ENCODE data around the gene SH3BP5L. TPM values are rescaled to one million over a fixed set of nuclear protein-coding genes. Genes with fewer than 3 reads are reported as not detected.

Gene SH3BP5L
- total and polyA plus RNA-seq, 2 of the 13 experiments (the other 11 are each of a cell fraction or from before 2014, with no cell fraction given), result 10.3 to 14.9 TPM

GRCh38 chr1:248858096-248858890 is 32.6 kb upstream of the SH3BP5L start (continued):
- TF ChIP-seq ZNF737 (CRISPR knock-in tag; IDR thresholded peaks at IDR 0.05; ENCODE audit: borderline replicate concordance) (no peak), PRPF4 (IDR thresholded peaks at IDR 0.05; ENCODE audit: low read depth, low read length, poor library complexity, severe bottlenecking) (no peak), RFX3 (CRISPR knock-in tag; IDR thresholded peaks at IDR 0.05) (no peak), GRHL1 (CRISPR knock-in tag; conservative IDR thresholded peaks at IDR 0.05) (no peak), ZNF142 (CRISPR knock-in tag; IDR thresholded peaks at IDR 0.05) (0 out of 2 replicates have a peak, but pooled peaks have one; percentile 44), ZNF335 (CRISPR knock-in tag; IDR thresholded peaks at IDR 0.05) (no peak; the same call in 1 of the 2 replicates), HDAC2 (CRISPR knock-in tag; IDR thresholded peaks at IDR 0.05) (no peak), NBN (conservative IDR thresholded peaks at IDR 0.05) (no peak), KDM1A (CRISPR knock-in tag; IDR thresholded peaks at IDR 0.05) (no peak), ZBTB21 (CRISPR knock-in tag; IDR thresholded peaks at IDR 0.05) (no peak), ZNF597 (CRISPR knock-in tag; IDR thresholded peaks at IDR 0.05) (no peak), CBFB (CRISPR knock-in tag; IDR thresholded peaks at IDR 0.05) (peak; percentile 61; the same call in 1 of the 2 replicates), HNRNPLL (IDR thresholded peaks at IDR 0.05; ENCODE audit: low read depth, low read length, poor library complexity, severe bottlenecking) (peak; percentile 34), ZNF362 (CRISPR knock-in tag; IDR thresholded peaks at IDR 0.05; ENCODE audit: borderline replicate concordance) (0 out of 2 replicates have a peak, but pooled peaks have one; percentile 19), TARDBP (CRISPR knock-in tag; IDR thresholded peaks at IDR 0.05) (no peak; the same call in 1 of the 2 replicates), ZNF282 (IDR thresholded peaks at IDR 0.05; ENCODE audit: partially characterized antibody) (no peak), RORA (CRISPR knock-in tag; IDR thresholded peaks at IDR 0.05) (no peak), MYC (CRISPR knock-in tag; IDR thresholded peaks at IDR 0.05; ENCODE audit: borderline replicate concordance) (peak; percentile 79), SMARCC2 (IDR thresholded peaks at IDR 0.05) (no peak), JUNB (CRISPR knock-in tag; IDR thresholded peaks at IDR 0.05; ENCODE audit: borderline replicate concordance) (no peak), ZNF143 (CRISPR knock-in tag; IDR thresholded peaks at IDR 0.05) (no peak)
